ENCODE data around the gene HSPA1L. TPM values are rescaled to one million over a fixed set of nuclear protein-coding genes. Genes with fewer than 3 reads are reported as not detected.
A peak's percentile ranks its signal among the peaks of the same experiment; 100 is the strongest.

HSPA1L gene
- polyA plus RNA-seq, 3 donors = 3.3 to 5.0 (median 4.0) TPM

DNA sequence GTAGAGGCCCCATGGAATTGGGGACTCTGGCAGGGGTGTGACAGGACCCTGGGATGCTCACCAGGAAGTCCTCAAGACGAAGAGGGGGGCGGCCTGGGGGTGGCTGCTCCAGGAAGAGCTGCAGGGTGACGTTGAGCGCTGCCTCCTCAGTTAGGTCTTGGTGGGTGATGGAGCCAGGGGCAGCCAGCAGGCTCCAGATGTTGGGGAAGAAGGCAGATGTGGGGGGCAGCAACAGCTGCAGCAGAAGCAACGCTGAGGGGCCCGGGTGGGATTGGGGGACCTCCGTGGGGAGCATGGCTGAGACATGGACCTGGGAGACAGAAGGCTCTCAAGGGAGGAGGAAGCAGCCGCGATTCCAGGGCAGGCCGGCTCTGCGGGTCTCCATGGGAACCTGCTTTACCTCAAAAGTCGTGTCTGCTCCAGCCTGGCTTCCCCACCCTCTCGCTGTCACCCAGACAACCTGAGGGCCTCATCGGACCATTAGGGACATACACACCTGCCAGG is 38.5 kb downstream of the HSPA1L start:
- DNase-seq (ENCODE audit: extremely low read depth in 1 of 11, low read depth in 9 of 11, low spot score in 4 of 11) = no peak

DNA sequence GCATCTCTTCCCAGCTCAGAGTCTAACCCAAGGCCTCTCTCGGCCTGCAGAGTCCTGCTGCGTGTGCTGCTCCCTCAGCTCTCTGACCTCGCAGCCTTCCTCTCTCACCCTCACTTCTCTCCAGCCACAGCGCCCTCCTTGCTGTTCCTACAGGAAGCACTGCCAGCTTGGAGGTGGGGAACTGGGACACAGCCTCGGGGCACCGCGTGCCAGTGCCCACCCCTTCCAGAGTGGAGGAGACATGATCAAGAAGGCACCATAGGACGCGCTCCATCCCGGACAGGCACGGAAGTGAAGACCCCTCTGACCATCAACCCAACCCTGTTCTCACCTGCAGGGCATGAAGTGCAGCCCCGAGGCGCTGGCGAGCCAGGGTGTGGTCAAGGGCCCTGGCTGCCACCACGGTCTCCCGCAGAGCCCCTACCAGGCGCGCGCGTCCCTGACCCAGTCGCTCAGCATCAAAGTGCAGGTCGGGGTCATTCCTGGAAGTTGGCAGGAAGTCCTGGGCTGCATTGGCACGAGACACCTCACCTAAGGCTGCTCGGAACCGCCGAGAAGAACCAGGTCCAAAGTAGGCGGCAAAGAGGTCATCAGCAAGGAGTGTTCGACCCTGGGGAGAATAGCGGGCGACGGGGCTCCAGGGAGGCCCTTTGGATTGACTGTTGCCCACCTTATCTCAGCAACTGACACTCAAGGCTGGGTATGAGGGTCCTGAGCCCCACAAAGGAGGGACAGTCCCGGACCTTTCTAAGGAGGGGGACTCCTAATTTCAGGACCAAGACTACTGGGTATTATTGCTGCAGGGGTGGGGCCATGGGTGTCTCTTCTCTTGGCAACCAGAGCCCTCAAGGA is 39.2 kb downstream of the HSPA1L start:
- DNase-seq (ENCODE audit: extremely low read depth in 1 of 11, low read depth in 9 of 11, low spot score in 4 of 11) = no peak

DNA sequence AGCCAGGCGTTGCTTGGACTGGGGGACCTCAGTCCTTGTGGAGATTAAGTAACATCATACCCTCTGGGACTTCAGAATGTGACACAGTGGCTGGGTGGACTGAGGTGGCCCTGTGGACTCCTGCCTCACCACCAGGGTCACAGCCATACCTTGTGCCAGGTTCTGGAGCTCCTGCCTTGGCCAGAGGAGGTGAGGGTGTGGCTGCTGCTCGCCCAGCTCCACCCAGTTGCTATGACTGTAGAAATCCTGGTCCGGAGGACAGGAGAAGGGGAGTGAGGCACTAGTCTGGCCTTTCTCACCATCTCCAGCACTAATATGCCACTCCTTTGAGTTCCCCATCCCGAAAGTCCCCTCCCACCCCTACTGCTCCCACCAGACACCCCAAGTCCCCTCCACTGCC is 39.9 kb downstream of the HSPA1L start:
- DNase-seq (ENCODE audit: extremely low read depth in 1 of 11, low read depth in 9 of 11, low spot score in 4 of 11) = no peak

DNA sequence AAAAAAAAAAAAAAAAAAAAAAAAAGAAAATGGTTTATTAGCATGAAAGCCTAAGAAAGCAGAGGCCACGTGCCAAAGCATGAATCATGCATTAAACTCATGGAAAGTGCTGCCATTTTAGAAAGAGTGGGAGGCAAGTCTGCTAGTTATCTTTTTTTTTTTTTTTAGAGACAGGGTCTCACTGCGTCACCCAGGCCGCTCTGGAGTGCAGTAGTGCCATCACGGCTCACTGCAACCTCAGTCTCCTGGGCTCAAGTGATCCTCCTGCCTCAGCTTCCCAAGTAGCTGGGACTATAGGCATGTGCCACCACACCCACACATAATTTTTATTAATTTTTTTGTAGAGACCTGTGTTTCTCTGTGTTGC is 43.1 kb downstream of the HSPA1L start:
- DNase-seq (ENCODE audit: extremely low read depth in 1 of 11, low read depth in 9 of 11, low spot score in 4 of 11) = no peak

DNA sequence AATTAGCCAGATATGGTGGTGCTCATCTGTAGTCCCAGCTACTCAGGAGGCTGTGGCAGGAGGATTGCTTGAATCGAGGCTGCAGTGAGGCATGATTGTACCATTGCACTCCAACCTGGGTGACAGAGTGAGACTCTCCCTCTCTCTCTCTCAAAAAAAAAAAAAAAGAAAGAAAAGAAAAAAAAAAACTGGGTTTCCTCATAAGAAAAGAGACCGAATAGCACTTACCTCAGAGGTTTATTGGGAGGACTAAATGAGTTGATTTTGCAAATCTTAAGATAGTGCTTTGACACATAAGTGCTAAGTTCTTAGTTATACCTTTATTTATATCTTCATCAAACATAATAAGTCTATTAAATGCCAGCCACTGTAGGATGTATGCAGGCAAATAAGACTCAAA is 44.2 kb downstream of the HSPA1L start:
- no peak for DNase-seq (ENCODE audit: extremely low read depth in 1 of 11, low read depth in 9 of 11, low spot score in 4 of 11)

DNA sequence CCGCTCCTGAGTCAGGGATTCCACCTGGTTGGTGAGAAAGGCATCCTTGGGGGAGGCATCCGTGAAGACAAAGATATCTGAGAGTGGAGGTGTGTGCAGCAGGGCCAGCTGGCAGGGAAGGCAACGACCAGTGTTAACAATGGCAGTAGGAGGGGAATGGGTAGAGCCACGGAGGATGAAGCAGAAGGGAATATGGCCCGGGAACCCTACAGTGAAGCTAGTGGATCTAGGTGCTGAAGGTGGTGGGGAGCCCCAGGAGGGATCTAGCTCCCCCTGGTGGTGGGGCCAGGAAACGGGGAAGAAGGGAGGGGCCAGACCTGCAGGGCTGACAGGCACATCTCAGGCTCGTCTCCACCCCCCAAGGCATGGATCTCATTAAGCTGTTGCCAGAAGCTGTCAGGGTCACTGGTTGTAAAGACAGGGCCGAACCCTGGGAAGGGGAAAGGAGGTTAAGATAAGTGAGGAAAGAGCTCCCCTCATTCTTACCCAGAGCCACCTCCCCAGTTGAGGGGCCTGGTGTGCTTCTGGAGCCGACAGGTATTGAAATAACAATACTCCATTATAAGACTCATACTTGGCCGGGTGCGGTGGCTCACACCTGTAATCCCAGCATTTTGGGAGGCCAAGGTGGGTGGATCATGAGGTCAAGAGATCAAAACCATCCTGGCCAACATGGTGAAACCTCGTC is 45.3 kb downstream of the HSPA1L start:
- DNase-seq (ENCODE audit: extremely low read depth in 1 of 11, low read depth in 9 of 11, low spot score in 4 of 11) = no peak

DNA sequence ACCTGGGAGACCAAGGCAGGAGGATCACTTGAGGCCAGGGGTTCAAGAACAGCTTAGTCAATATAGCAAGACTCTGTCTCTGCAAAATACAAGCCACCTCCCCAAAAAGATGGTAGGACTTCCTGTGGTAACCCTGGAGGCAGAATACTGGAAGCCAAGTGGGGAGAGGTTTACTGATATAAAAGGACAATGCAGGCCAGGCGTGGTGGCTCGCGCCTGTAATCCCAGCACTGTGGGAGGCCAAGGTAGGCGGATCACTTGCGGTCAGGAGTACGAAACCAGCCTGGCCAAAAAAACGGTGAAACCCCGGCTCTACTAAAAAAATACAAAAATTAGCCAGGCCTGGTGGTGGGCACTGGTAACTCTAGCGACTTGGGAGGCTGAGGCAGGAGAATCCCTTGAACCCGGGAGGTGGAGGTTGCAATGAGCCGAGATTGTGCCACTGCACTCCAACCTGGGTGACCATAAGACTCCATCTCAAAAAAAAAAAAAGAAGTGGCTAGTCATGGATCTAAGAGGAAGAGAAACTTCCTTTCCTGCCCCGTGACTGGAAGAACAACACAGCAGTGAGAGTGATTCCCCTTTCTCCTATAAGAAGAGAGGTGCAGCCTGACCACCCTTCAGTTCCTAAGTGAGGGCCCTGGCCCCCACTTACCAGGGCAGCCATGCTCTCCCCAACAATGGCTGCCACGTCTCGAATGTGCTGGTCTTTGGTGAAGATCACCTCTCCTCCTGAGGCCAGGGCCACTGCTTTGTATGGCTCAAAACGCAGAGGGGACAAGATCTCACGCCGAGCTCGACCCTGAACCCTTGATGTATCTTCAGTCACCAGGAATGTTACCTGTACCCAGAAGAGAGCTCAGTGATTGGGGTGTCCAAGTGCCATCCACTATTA is 46.5 kb downstream of the HSPA1L start:
- DNase-seq (ENCODE audit: extremely low read depth in 1 of 11, low read depth in 9 of 11, low spot score in 4 of 11) = no peak

DNA sequence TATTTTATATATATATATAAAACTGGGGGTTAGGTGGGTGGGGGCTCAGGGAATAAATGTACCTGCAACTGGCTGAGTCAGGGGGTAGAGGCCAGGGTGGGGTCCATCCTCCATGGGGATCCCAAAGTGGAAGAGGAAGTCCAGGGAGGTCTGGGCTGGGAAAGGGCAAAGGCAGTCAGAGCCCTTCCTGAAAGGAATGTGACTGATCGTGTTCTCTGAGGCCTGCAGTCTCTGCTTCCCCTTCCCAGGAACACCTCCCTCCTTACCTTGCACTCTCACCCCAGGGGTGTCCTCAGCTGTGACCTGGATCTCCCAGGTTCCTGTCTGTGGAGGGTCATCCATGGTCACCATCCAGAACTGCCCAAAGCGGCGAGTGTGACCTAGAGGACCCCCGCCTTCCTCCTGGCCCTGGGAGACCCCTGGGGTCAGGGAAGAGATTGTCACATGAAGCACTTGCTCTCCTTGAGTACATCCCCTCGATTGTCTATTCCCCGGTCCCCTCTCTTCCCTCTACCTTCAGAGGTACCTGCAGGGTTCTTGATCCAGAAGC is 47.9 kb downstream of the HSPA1L start:
- no peak for DNase-seq (ENCODE audit: extremely low read depth in 1 of 11, low read depth in 9 of 11, low spot score in 4 of 11)

DNA sequence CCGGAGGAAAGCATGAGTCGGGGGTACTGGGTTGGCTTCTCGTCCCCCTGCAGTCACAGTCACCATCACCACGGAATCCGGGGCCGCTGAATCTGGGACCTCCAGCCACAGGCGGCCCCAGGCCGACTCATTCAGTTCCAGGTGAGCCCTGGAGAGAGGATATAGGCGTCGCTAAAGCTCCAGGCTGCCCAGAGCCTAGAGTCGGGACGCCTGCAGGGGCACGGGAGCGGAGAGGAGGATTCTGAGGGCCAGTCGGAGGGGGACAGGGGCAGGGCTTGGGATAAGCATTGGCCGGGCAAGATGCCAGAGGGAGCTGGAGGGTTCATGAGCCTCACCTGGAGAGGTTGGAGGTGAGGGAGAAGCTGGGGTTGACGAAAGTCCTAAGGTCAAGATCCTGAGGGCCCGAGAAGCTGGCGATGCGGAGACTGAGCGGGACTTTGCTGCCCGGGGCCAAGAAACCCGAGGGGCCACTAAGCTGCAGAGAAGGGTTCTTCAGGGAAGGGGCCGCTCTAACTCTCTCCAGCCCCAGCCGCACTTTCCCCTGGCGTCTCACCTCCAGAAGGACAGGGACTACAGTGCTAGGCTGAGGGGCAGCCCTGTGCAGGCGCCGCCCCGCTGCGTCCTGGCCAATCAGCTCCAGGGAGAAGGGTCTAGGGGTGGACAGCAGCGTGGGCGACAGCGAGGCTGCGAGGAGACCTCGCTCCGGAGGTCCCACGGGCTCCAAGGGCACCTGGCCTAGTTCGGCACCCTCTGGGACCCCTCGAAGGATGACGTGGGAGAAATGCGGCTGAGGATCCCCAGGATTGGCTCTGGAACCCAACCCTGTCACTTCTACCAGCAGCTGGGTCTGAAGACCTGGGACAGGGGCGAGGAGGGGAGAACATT is 48.9 kb downstream of the HSPA1L start:
- peak in 5 of 11 donors; percentile 15 to 39 (median 29) for DNase-seq (ENCODE audit: extremely low read depth in 1 of 11, low read depth in 9 of 11, low spot score in 4 of 11)

DNA sequence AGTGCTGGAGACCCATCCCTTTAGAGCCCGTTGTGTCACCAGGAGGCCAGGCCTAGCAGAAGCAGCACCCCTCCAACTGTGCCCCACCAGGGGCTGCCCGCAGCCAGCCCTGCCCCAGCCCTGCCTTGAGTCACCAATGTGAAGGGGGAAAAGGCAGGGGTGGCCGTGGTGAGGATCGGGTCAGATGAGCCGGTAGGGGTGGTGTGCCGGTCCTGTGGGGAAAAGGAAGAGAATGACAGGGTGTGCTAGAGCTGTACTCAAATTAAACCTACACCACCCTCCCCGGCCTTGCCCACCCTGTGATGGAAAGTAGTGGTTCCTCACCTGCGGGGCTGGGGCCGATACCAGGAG is 49.5 kb downstream of the HSPA1L start:
- DNase-seq (ENCODE audit: extremely low read depth in 1 of 11, low read depth in 9 of 11, low spot score in 4 of 11) = no peak

DNA sequence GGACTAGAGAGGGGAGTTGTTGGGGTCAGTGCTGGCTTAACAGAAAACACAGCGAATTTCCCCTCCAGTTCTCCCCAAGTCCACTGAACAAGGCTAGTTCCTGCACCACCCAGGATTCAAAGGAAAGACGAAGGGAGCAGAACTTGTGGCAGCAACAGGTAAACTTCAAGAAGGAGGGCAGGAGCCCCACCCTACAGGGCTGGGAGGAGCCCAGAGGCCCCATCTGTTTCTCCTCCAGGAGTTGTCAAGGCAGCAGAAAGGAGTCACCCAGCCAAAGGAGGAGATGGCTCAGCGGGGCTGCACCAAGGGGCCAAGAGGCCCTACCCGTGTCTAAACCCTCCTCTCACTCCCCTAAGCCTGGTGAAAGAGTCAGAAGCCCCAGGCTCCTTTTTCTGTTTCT is 50.9 kb downstream of the HSPA1L start:
- no peak for DNase-seq (ENCODE audit: extremely low read depth in 1 of 11, low read depth in 9 of 11, low spot score in 4 of 11)

DNA sequence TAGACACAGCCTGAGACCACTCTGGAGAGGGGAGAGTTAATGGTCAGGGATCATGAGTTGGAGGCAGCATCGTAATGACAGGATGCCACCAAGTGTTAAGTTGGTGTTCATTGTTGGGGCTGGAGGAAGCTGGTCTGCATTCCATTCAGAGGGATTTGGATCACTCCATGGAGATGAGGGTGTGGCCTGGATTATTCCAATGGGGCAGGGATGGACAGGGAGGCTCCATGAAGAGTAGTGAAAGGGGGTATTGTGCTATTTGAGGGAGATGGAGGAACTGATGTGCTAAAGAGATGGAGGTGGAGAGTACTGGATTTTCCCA is 51.5 kb downstream of the HSPA1L start:
- DNase-seq (ENCODE audit: extremely low read depth in 1 of 11, low read depth in 9 of 11, low spot score in 4 of 11) = peak in 3 of 11 donors; percentile 15 to 44 (median 18)

DNA sequence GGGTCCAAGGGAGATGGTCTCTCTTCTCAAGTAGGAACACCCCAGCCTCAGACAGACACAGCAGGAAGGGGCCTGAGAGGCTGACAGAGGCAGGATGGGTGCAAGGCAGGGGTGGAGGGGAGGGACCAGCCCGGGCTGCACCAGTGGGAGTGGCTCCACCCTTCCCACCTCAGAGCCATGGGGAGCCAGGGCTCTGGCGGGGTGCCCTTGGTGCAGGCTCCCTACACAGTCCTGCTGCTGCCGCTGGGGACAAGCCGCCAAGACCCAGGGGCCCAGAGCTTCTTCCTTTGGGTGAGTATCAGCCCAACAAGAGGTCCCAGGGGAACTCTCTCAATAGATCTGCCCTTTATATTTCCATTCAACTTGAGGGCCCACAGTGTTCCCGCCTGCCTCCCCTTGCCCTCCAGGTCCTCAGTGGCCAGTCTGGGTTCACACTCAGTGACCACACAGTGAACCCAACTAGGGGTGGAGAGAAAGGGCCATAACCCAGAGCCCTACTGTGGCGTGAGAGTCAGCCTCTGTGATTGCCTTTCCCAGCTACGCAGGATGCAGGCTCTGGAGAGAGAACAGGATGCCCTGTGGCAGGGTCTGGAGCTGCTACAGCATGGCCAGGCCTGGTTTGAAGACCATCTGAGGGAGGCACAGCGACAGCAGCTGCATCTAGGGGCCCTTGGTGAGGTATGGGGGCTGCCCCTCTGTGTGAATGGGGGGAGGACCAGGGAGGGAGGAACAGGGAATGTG is 52.0 kb downstream of the HSPA1L start:
- DNase-seq (ENCODE audit: extremely low read depth in 1 of 11, low read depth in 9 of 11, low spot score in 4 of 11) = no peak

DNA sequence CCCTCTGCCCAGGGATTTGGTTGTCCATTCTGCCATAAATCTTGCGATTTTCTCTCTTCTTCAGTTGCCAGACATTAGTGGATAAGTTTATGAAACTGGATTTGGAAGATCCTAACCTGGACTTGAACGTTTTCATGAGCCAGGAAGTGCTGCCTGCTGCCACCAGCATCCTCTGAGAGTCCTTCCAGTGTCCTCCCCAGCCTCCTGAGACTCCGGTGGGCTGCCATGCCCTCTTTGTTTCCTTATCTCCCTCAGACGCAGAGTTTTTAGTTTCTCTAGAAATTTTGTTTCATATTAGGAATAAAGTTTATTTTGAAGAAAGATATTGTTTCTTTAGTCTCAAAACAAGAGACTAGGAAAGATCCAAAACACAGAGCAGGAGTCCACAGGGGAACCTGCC is 52.7 kb downstream of the HSPA1L start, which contains the start of gene SAPCD1:
Gene SAPCD1 (plus strand): TSS at position 301 of the 400 bp plus-strand sequence. CDS start 399 bp downstream, outside the sequence.
- DNase-seq (ENCODE audit: extremely low read depth in 1 of 11, low read depth in 9 of 11, low spot score in 4 of 11) = no peak

DNA sequence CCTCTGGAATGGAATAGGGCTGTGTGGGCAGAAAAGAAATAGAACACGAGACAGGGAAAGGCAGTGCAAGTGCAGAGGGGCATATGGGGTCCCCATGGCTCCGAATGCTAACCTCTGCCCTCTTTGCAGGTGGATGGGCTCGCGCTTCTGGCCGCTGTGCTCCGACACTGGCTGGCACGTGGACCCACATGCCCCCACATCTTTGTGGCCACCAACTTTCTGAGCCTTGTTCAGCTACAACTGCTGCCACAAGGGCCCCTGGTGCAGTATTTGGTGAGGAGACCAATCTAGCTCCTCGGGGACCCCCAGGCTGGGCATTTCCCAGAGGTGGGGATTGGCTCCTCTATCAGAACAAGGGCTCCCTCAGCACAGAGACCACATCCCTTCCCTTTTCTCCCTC is 53.7 kb downstream of the HSPA1L start:
- DNase-seq (ENCODE audit: extremely low read depth in 1 of 11, low read depth in 9 of 11, low spot score in 4 of 11) = no peak

DNA sequence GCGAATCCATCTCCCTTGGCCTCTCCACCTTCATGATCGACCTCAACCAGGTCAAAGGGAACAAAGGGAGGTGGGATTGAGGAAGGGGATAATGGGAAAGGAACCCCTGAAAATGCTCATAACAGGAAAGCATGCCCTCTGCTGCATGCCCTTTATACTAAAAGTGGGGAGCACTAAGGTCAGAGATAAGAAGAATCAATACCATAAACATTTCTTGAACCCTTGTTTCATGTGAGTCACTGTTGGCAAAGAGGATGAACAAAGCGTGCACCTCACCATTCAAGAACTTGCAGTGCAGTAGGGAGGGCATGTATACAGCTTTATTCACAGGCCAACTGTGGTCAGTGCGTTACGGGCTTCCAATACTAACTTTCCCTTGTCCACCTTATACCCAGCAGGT is 54.3 kb downstream of the HSPA1L start:
- DNase-seq (ENCODE audit: extremely low read depth in 1 of 11, low read depth in 9 of 11, low spot score in 4 of 11) = no peak

Measured in renal cortex interstitium (tissue), 11 donors.